Heart right ventricle (tissue), 16 donors: ENCODE measurements around the gene ERBB3. TPM values are rescaled to one million over a fixed set of nuclear protein-coding genes. Genes with fewer than 3 reads are reported as not detected.
A peak's percentile ranks its signal among the peaks of the same experiment; 100 is the strongest.

Experiments
- ATAC-seq, 8 donors: fragments of 200-7000 bp; cut with Tn5 transposase; one replicate each; pipeline ENCODE4 v1.9.1; 2020; ENCODE audit warnings: mild to moderate bottlenecking in 8 of 8, moderate library complexity in 8 of 8, moderate number of reproducible peaks in 1 of 8
- DNase-seq, 2 donors: peaks; one replicate each; pipeline ENCODE4 v3.0.0-alpha.2; 2020
- H3K27ac ChIP-seq, 10 donors: fragments of 200-600 bp; sonication (generic) in 2 of 10; one replicate each; pipeline versions ENCODE4 v1.5.0 to v1.8.0; 2020 to 2022; ENCODE audit warnings: mild to moderate bottlenecking in 3 of 10
- H3K27me3 ChIP-seq, 7 donors: fragments of 200-600 bp; one replicate each; pipeline ENCODE4 v1.8.0; 2021 to 2022; ENCODE audit warnings: mild to moderate bottlenecking in 2 of 7
- H3K36me3 ChIP-seq, 9 donors: fragments of 200-600 bp; sonication (generic) in 1 of 9; one replicate each; pipeline versions ENCODE4 v1.5.0 to v1.8.0; 2020 to 2022; ENCODE audit warnings: mild to moderate bottlenecking in 2 of 9
- H3K4me1 ChIP-seq, 9 donors: fragments of 200-600 bp; sonication (generic) in 1 of 9; one replicate each; pipeline versions ENCODE4 v1.5.0 to v1.8.0; 2020 to 2022; ENCODE audit warnings: mild to moderate bottlenecking in 4 of 9
- H3K4me3 ChIP-seq, 10 donors: fragments of 200-600 bp; sonication (generic) in 2 of 10; one replicate each; pipeline versions ENCODE4 v1.5.0 to v1.8.0; 2020 to 2022; ENCODE audit warnings: mild to moderate bottlenecking in 7 of 10, moderate library complexity in 2 of 10
- H3K9me3 ChIP-seq, 11 donors: fragments of 200-600 bp in 10 of 11; sonication (generic) in 2 of 11; one replicate each; pipeline versions ENCODE4 v1.5.0 to v1.8.0; 2013 to 2022; ENCODE audit warnings: mild to moderate bottlenecking in 2 of 11, control low read depth in 1 of 11, moderate library complexity in 1 of 11
- WGBS, 2 donors: extraction: QIAGEN DNeasy Blood & Tissue Kit; methylation state at CpG; one replicate each; pipeline ENCODE4 v1.1.7; 2013; ENCODE audit warnings: inconsistent platforms in 1 of 2; 5-methylcytosine and 5-hydroxymethylcytosine counted together
- intact Hi-C, 10 donors: fragments of 100-400 bp; cut with DNase I; formaldehyde crosslinking; loops; one replicate each; pipeline versions ENCODE4 v1.11.1 to v1.14.2; 2022
- polyA plus RNA-seq, 2 donors: library from polyadenylated mRNA; stranded (reverse); fragments of 200-250 nt; gene quantifications; one replicate each; pipeline ENCODE4 v1.2.3, GENCODE V29; 2013
- total RNA-seq, 10 donors: library from RNA; stranded (reverse); fragmentation: NEBNext Ultra II Directional in 3 of 10; extraction: Animal tissue kit (Norgen Biotek cat#: 25700) in 3 of 10; gene quantifications; one replicate each; pipeline versions ENCODE4 v1.2.1 to v1.2.4, GENCODE V29; 2021 to 2023
- TF ChIP-seq, protein P1 (sequence below), 9 donors: fragments of 200-600 bp; sonication (generic) in 2 of 9; IDR thresholded peaks; one replicate each; pipeline versions ENCODE4 v1.5.0 to v1.8.0; 2021 to 2022; ENCODE audit warnings: antibody characterized with exemption in 9 of 9, mild to moderate bottlenecking in 5 of 9, moderate library complexity in 1 of 9
- donor health status: Arrhythmogenic right ventricular cardiomyopathy.
- donor health status: ischemic (EF 13 %, LVEDD 7.1; RV severe dilation, severe dysfunction).
- donor health status: healthy with polysubstance abuse.
- donor health status: DM: no; HTN: yes; CAD: no.
- donor health status: DM: no; HTN: no; CAD: no.
- donor health status: ischemic (EF 25% LVEDD 6.9; RV normal size, moderate dysfunction).
- donor health status: ischemic (EF 25% LVEDD 5.7; RV mildly dilated, moderate dysfunction).
- donor health status: healthy.
- donor health status: DM: yes; HTN: yes; CAD: no.
- donor health status: Ischemic cardiomyopathy.
- donor health status: ischemic (EF 35%, LVEDD 5.7; RV mildly dilated, moderate dysfunction).
- donor health status: nonischemic (EF 11% LVEDD 7.7; RV severe dilation, severe dysfunction).
- donor health status: DM: yes; HTN: yes; CAD: no.
- donor health status: PGD.
- donor health status: ischemic (EF 29% LVEDD 5.4; RV normal size, mild dysfunction).
- donor health status: nonischemic (EF 23%, LVEDD 6.1; RV moderate dilation, normal function).

The ERBB3 gene
- total and polyA plus RNA-seq, 12 donors, result 0.80 to 7.8 (median 2.9) TPM

DNA sequence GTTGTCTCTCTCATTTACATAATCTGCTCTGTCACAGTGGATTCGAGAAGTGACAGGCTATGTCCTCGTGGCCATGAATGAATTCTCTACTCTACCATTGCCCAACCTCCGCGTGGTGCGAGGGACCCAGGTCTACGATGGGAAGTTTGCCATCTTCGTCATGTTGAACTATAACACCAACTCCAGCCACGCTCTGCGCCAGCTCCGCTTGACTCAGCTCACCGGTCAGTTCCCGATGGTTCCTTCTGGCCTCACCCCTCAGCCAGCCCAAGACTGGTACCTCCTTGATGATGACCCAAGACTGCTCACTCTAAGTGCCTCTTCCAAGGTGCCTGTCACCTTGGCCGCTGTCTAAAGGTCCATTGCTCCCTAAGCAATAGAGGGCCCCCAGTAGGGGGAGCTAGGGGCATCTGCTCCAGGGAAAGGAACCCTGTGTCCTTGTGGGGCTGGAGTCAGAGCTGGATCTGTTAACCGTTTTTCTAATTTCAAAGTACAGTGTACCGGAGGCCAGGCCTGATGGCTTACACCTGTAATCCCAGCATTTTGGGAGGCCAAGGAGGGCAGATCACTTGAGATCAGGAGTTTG is 5.1 kb downstream of the ERBB3 start:
- Histone ChIP-seq H3K4me1 (peaks cover 0 to 21% (median 7%) of the 10 kb centered on the region in 9 donors), H3K27ac (no peak overlapping the region), H3K36me3 (no peaks in the 10 kb centered on the region), H3K9me3 (no peaks in the 10 kb centered on the region), H3K27me3 (peaks cover 0 to 25% (median 7%) of the 10 kb centered on the region in 7 donors), H3K4me3 (no peak overlapping the region)
- intact Hi-C loops, result no loop called here
- 81 to 85% methylated on average over 15 of the region's 15 CpGs for WGBS, 2 donors
- no peak for ATAC-seq
- DNase-seq, result no peak
- TF ChIP-seq, protein P1, sequence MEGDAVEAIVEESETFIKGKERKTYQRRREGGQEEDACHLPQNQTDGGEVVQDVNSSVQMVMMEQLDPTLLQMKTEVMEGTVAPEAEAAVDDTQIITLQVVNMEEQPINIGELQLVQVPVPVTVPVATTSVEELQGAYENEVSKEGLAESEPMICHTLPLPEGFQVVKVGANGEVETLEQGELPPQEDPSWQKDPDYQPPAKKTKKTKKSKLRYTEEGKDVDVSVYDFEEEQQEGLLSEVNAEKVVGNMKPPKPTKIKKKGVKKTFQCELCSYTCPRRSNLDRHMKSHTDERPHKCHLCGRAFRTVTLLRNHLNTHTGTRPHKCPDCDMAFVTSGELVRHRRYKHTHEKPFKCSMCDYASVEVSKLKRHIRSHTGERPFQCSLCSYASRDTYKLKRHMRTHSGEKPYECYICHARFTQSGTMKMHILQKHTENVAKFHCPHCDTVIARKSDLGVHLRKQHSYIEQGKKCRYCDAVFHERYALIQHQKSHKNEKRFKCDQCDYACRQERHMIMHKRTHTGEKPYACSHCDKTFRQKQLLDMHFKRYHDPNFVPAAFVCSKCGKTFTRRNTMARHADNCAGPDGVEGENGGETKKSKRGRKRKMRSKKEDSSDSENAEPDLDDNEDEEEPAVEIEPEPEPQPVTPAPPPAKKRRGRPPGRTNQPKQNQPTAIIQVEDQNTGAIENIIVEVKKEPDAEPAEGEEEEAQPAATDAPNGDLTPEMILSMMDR (IDR thresholded peaks at IDR 0.05), result peak in 6 of 9 donors; percentile 9 to 48 (median 27)

DNA sequence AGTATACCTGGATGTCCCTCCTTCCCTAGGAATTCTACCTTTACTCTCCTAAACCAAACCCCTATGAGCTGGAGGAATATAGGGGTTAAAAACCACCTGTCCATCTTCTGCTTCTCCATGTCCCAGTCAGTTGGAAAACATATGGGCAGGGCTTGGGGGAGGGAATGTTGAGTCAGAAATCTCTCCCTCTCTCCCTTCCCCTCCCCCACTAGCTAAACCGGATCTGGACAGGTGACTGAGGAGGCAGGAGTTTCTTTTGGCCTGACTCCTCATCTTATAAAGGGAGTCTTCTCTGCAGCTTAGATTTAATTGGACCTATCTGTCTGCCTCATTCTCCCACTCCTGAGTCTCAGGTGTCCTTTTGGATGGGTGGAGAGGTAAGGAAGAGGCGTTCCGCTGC is 6.1 kb downstream of the ERBB3 start:
- Histone ChIP-seq H3K27ac (no peak overlapping the region), H3K4me1 (peaks cover 0 to 13% (median 0%) of the 10 kb centered on the region in 9 donors), H3K9me3 (no peaks in the 10 kb centered on the region), H3K36me3 (no peaks in the 10 kb centered on the region), H3K4me3 (no peak overlapping the region), H3K27me3 (peaks cover 0 to 14% (median 0%) of the 10 kb centered on the region in 7 donors)
- DNase-seq (no peak), ATAC-seq (no peak)
- WGBS, 2 donors, result 84% methylated on average over 3 of the region's 3 CpGs
- intact Hi-C loops, result no loop called here
- TF ChIP-seq, protein P1 (IDR thresholded peaks at IDR 0.05), result no peak

DNA sequence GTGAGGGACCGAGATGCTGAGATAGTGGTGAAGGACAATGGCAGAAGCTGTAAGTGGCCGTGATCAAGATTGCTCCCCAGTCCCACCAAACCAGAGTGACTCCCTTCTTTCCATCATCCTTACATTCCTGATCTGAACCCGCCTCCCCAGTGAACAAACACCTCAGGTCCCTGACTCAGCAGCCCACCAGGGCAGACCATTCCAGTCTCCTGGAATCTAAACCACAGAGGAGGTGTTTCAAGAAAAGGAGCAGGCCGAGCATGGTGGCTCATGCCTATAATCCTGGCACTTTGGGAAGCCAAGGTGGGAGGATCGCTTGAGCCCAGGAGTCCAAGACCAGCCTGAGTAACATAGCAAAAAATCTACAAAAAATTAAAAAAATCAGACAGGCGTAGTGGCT is 6.6 kb downstream of the ERBB3 start:
- 79 to 80% methylated on average over 6 of the region's 6 CpGs for WGBS, 2 donors
- TF ChIP-seq, protein P1 (IDR thresholded peaks at IDR 0.05), result no peak
- no peak overlapping the region for H3K27ac ChIP-seq
- intact Hi-C loops, result no loop called here
- ATAC-seq, result no peak
- H3K36me3 ChIP-seq, result no peaks in the 10 kb centered on the region
- no peaks in the 10 kb centered on the region for H3K9me3 ChIP-seq
- no peak for DNase-seq
- H3K4me3 ChIP-seq, result no peak overlapping the region
- H3K27me3 ChIP-seq, result peaks cover 0 to 10% (median 0%) of the 10 kb centered on the region in 7 donors
- peaks cover 0 to 13% (median 0%) of the 10 kb centered on the region in 9 donors for H3K4me1 ChIP-seq

DNA sequence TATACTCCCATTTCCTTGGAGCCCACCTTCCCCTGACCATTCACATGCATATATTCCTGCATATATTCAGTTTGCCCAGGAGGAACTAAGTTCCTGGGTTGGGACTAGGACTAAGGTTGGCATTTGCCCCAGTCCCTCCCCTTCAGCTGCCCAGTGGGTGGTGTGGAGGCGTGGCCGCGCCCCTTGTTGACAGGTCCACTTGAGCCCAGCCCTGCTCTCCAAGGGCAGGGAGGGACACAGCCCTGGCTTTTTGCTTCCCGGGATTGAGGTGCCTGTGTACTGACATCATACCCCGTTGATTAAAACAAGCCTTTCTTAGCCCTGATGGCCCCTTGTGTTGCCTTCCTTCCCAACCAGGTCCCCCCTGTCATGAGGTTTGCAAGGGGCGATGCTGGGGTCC is 7.3 kb downstream of the ERBB3 start:
- TF ChIP-seq, protein P1 (IDR thresholded peaks at IDR 0.05), result no peak

More for the DNA sequence above, 7.3 kb downstream of the ERBB3 start:
- ATAC-seq (peak; percentile 83 to 98 (median 94)), DNase-seq (peak; percentile 81)
- peaks cover 0 to 13% (median 0%) of the 10 kb centered on the region in 9 donors for H3K4me1 ChIP-seq
- 41 to 53% methylated on average over 6 of the region's 6 CpGs for WGBS, 2 donors
- intact Hi-C loops, result no loop called here
- no peaks in the 10 kb centered on the region for H3K36me3 ChIP-seq
- H3K27ac ChIP-seq, result peak overlapping the region in 8 of 10 donors; percentile 6 to 80 (median 52)
- H3K27me3 ChIP-seq, result peaks cover 0 to 4% (median 0%) of the 10 kb centered on the region in 7 donors
- no peak overlapping the region for H3K4me3 ChIP-seq
- H3K9me3 ChIP-seq, result no peaks in the 10 kb centered on the region
